Nephron progenitor cell (in vitro differentiated cells): ENCODE results near the gene ITGA6.

Experiments used
- DNase-seq: peaks from one replicate; pipeline ENCODE4 v3.0.0; 2021
- H3K27ac Mint-ChIP-seq: 2 replicates; pipeline ENCODE4 v1.8.0; 2021; ENCODE audit warnings: mild to moderate bottlenecking, moderate library complexity, mixed read lengths
- H3K27me3 Mint-ChIP-seq: 2 replicates; pipeline ENCODE4 v1.8.0; 2021; ENCODE audit warnings: mild to moderate bottlenecking, low read depth, mixed read lengths; ENCODE audit not compliant: poor library complexity
- H3K36me3 Mint-ChIP-seq: 2 replicates; pipeline ENCODE4 v1.8.0; 2021; ENCODE audit warnings: low read depth, mixed read lengths
- H3K4me1 Mint-ChIP-seq: 2 replicates; pipeline ENCODE4 v1.8.0; 2021; ENCODE audit warnings: mixed read lengths
- H3K4me3 Mint-ChIP-seq: 2 replicates; pipeline ENCODE4 v1.8.0; 2021; ENCODE audit warnings: mild to moderate bottlenecking, moderate library complexity, mixed read lengths
- H3K9me3 Mint-ChIP-seq: 2 replicates; pipeline ENCODE4 v1.8.0; 2021; ENCODE audit warnings: mild to moderate bottlenecking, moderate library complexity, mixed read lengths
- TF ChIP-seq, protein P1 (sequence below): fragments of 200-600 bp; sonication (generic); IDR thresholded peaks from 2 replicates; pipeline ENCODE4 v1.5.0; 2021; ENCODE audit warnings: antibody characterized with exemption

ITGA6 gene

DNA sequence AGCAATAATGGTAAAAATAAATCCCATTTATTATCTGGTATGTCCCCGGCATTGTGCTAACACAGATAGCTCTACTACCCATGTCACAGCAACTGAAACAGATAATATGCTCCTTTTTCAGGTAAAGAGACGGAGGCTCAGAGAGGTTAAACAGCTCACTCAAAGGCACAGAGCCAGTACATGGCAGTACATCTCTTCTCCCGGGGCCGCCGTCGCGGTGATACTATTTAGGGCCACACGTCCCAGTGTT lies 127.8 kb downstream of the ITGA6 start:
- Mint-ChIP-seq H3K9me3 (peaks cover 4% of the 10 kb centered on the region), H3K36me3 (peaks cover 5% of the 10 kb centered on the region), H3K27me3 (no peaks in the 10 kb centered on the region), H3K4me1 (peaks cover 54% of the 10 kb centered on the region), H3K4me3 (peak overlapping the region; percentile 95), H3K27ac (peak overlapping the region; percentile 99)
- DNase-seq, result no peak
- TF ChIP-seq, protein P1, sequence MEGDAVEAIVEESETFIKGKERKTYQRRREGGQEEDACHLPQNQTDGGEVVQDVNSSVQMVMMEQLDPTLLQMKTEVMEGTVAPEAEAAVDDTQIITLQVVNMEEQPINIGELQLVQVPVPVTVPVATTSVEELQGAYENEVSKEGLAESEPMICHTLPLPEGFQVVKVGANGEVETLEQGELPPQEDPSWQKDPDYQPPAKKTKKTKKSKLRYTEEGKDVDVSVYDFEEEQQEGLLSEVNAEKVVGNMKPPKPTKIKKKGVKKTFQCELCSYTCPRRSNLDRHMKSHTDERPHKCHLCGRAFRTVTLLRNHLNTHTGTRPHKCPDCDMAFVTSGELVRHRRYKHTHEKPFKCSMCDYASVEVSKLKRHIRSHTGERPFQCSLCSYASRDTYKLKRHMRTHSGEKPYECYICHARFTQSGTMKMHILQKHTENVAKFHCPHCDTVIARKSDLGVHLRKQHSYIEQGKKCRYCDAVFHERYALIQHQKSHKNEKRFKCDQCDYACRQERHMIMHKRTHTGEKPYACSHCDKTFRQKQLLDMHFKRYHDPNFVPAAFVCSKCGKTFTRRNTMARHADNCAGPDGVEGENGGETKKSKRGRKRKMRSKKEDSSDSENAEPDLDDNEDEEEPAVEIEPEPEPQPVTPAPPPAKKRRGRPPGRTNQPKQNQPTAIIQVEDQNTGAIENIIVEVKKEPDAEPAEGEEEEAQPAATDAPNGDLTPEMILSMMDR, result no peak
